GM23338 (cell line): ENCODE results near the gene NSRP1. TPM values are rescaled to one million over a fixed set of nuclear protein-coding genes. Genes with fewer than 3 reads are reported as not detected.

Source experiments
- ATAC-seq: fragments of 200-7000 bp; cut with Tn5 transposase; 3 replicates; pipeline ENCODE4 v1.9.1; 2020
- DNase-seq: peaks from one replicate; pipeline ENCODE4 v3.0.0-alpha.2; 2015; ENCODE audit warnings: low spot score
- H2AFZ ChIP-seq: fragments of 200-600 bp; sonication (generic); 2 replicates; pipeline ENCODE4 v1.8.0; 2016; ENCODE audit warnings: antibody characterized with exemption, mild to moderate bottlenecking, moderate library complexity
- H3F3A ChIP-seq: fragments of 200-600 bp; sonication (generic); replicated peaks from 2 replicates; pipeline ENCODE4 v1.8.0; 2017; ENCODE audit warnings: antibody characterized with exemption, mixed run types, low read depth
- H3K27ac ChIP-seq: fragments of 200-600 bp; sonication (generic); 2 replicates; pipeline ENCODE4 v1.6.1; 2016; ENCODE audit warnings: low read depth
- H3K27me3 ChIP-seq: fragments of 200-600 bp; sonication (generic); 2 replicates; pipeline ENCODE4 v1.8.0; 2016; ENCODE audit warnings: mild to moderate bottlenecking, mixed run types, moderate library complexity; ENCODE audit not compliant: insufficient read depth
- H3K36me3 ChIP-seq: fragments of 200-600 bp; sonication (generic); 2 replicates; pipeline ENCODE4 v1.8.0; 2016; ENCODE audit warnings: mild to moderate bottlenecking; ENCODE audit not compliant: insufficient read depth
- H3K4me1 ChIP-seq: fragments of 200-600 bp; sonication (generic); 2 replicates; pipeline ENCODE4 v1.8.0; 2016; ENCODE audit warnings: mild to moderate bottlenecking, moderate library complexity; ENCODE audit not compliant: insufficient read depth
- H3K4me2 ChIP-seq: fragments of 200-600 bp; sonication (generic); 2 replicates; pipeline ENCODE4 v1.7.1; 2017; ENCODE audit warnings: mixed run types
- H3K4me3 ChIP-seq: fragments of 200-600 bp; sonication (generic); 2 replicates; pipeline ENCODE4 v1.6.1; 2016; ENCODE audit warnings: mixed run types
- H3K79me2 ChIP-seq: fragments of 200-600 bp; sonication (generic); replicated peaks from 2 replicates; pipeline ENCODE4 v1.8.0; 2017; ENCODE audit warnings: mild to moderate bottlenecking; ENCODE audit not compliant: insufficient read depth
- H3K9me2 ChIP-seq: fragments of 200-600 bp; sonication (generic); 2 replicates; pipeline ENCODE4 v1.8.0; 2017; ENCODE audit not compliant: insufficient read depth
- H4K20me1 ChIP-seq: fragments of 200-600 bp; sonication (generic); replicated peaks from 2 replicates; pipeline ENCODE4 v1.8.0; 2017; ENCODE audit warnings: mild to moderate bottlenecking; ENCODE audit not compliant: insufficient read depth
- H3K27ac Mint-ChIP-seq: 2 replicates; pipeline ENCODE4 v1.8.0; 2020; ENCODE audit warnings: inconsistent platforms, mild to moderate bottlenecking, moderate library complexity, mixed read lengths
- H3K27me3 Mint-ChIP-seq: 3 replicates; pipeline ENCODE4 v1.8.0; 2022; ENCODE audit warnings: low read depth, mild to moderate bottlenecking, moderate library complexity, mixed read lengths, inconsistent platforms; ENCODE audit not compliant: insufficient read depth, poor library complexity
- H3K36me3 Mint-ChIP-seq: 3 replicates; pipeline ENCODE4 v1.8.0; 2021; ENCODE audit warnings: low read depth, mild to moderate bottlenecking, inconsistent platforms, moderate library complexity, mixed read lengths
- H3K4me1 Mint-ChIP-seq: 3 replicates; pipeline ENCODE4 v1.8.0; 2020; ENCODE audit warnings: mild to moderate bottlenecking, inconsistent platforms, mixed read lengths
- H3K4me3 Mint-ChIP-seq: 3 replicates; pipeline ENCODE4 v1.8.0; 2021; ENCODE audit warnings: moderate library complexity, mild to moderate bottlenecking, inconsistent platforms, mixed read lengths
- H3K9me3 Mint-ChIP-seq: 3 replicates; pipeline ENCODE4 v1.8.0; 2020; ENCODE audit warnings: moderate library complexity, mild to moderate bottlenecking, inconsistent platforms, mixed read lengths
- EZH2 ChIP-seq: fragments of 200-600 bp; sonication (generic); IDR thresholded peaks from one replicate; pipeline ENCODE4 v1.8.0; 2017; ENCODE audit warnings: antibody characterized with exemption, mild to moderate bottlenecking, low read depth; ENCODE audit not compliant: unreplicated experiment
- EZH2phosphoT487 ChIP-seq: fragments of 200-600 bp; sonication (generic); IDR thresholded peaks from one replicate; pipeline ENCODE4 v1.8.1; 2018; ENCODE audit warnings: antibody characterized with exemption; ENCODE audit not compliant: unreplicated experiment
- JUNB ChIP-seq: IDR thresholded peaks from one replicate; pipeline ENCODE4 v1.6.1; 2016; ENCODE audit warnings: antibody characterized with exemption; ENCODE audit not compliant: unreplicated experiment
- STAT1 ChIP-seq: IDR thresholded peaks from one replicate; pipeline ENCODE4 v1.6.1; 2016; ENCODE audit warnings: antibody characterized with exemption; ENCODE audit not compliant: unreplicated experiment
- ZNF114 ChIP-seq: fragments of 250-450 bp; sonication (Bioruptor Pico); IDR thresholded peaks from 2 replicates; pipeline ENCODE4 v1.5.0; 2020; ENCODE audit warnings: mild to moderate bottlenecking, moderate library complexity
- ZNF331 ChIP-seq: fragments of 250-450 bp; sonication (Bioruptor Pico); IDR thresholded peaks from 2 replicates; pipeline ENCODE4 v1.5.0; 2020; ENCODE audit warnings: low read depth, mild to moderate bottlenecking, moderate library complexity
- polyA plus RNA-seq: library from polyadenylated mRNA; unstranded; fragments of >200 nt; fragmentation: Nextera tagmentation; extraction: Ambion mirVana; gene quantifications from 2 replicates; pipeline ENCODE4 v1.2.1, GENCODE V29; 2016
- total RNA-seq: library from RNA; depleted of rRNA; stranded (reverse); fragments of >200 nt; shearing (Covaris generic); gene quantifications from 2 replicates; pipeline ENCODE4 v1.2.3, GENCODE V29; 2014
- TF ChIP-seq, protein P1 (sequence below): fragments of 250-450 bp; sonication (Bioruptor Pico); IDR thresholded peaks from 2 replicates; pipeline ENCODE4 v1.5.0; 2020; ENCODE audit warnings: mild to moderate bottlenecking, moderate library complexity

Gene NSRP1
- total and polyA plus RNA-seq, 2 experiments from 2014 or later, result 15.7 to 110 TPM

GRCh38 chr17:30224419-30224960 lies 107.9 kb downstream of the NSRP1 start:
- no peak overlapping the region for H3K27ac ChIP-seq
- Mint-ChIP-seq H3K27me3 (peaks cover 8% of the 10 kb centered on the region), H3K4me3 (no peak overlapping the region), H3K36me3 (no peaks in the 10 kb centered on the region), H3K9me3 (no peaks in the 10 kb centered on the region), H3K27ac (peak overlapping the region; percentile 8; the same call in 1 of the 2 replicates), H3K4me1 (peaks cover 4% of the 10 kb centered on the region)
- no peak for TF ChIP-seq ZNF331
- TF ChIP-seq, protein P1, sequence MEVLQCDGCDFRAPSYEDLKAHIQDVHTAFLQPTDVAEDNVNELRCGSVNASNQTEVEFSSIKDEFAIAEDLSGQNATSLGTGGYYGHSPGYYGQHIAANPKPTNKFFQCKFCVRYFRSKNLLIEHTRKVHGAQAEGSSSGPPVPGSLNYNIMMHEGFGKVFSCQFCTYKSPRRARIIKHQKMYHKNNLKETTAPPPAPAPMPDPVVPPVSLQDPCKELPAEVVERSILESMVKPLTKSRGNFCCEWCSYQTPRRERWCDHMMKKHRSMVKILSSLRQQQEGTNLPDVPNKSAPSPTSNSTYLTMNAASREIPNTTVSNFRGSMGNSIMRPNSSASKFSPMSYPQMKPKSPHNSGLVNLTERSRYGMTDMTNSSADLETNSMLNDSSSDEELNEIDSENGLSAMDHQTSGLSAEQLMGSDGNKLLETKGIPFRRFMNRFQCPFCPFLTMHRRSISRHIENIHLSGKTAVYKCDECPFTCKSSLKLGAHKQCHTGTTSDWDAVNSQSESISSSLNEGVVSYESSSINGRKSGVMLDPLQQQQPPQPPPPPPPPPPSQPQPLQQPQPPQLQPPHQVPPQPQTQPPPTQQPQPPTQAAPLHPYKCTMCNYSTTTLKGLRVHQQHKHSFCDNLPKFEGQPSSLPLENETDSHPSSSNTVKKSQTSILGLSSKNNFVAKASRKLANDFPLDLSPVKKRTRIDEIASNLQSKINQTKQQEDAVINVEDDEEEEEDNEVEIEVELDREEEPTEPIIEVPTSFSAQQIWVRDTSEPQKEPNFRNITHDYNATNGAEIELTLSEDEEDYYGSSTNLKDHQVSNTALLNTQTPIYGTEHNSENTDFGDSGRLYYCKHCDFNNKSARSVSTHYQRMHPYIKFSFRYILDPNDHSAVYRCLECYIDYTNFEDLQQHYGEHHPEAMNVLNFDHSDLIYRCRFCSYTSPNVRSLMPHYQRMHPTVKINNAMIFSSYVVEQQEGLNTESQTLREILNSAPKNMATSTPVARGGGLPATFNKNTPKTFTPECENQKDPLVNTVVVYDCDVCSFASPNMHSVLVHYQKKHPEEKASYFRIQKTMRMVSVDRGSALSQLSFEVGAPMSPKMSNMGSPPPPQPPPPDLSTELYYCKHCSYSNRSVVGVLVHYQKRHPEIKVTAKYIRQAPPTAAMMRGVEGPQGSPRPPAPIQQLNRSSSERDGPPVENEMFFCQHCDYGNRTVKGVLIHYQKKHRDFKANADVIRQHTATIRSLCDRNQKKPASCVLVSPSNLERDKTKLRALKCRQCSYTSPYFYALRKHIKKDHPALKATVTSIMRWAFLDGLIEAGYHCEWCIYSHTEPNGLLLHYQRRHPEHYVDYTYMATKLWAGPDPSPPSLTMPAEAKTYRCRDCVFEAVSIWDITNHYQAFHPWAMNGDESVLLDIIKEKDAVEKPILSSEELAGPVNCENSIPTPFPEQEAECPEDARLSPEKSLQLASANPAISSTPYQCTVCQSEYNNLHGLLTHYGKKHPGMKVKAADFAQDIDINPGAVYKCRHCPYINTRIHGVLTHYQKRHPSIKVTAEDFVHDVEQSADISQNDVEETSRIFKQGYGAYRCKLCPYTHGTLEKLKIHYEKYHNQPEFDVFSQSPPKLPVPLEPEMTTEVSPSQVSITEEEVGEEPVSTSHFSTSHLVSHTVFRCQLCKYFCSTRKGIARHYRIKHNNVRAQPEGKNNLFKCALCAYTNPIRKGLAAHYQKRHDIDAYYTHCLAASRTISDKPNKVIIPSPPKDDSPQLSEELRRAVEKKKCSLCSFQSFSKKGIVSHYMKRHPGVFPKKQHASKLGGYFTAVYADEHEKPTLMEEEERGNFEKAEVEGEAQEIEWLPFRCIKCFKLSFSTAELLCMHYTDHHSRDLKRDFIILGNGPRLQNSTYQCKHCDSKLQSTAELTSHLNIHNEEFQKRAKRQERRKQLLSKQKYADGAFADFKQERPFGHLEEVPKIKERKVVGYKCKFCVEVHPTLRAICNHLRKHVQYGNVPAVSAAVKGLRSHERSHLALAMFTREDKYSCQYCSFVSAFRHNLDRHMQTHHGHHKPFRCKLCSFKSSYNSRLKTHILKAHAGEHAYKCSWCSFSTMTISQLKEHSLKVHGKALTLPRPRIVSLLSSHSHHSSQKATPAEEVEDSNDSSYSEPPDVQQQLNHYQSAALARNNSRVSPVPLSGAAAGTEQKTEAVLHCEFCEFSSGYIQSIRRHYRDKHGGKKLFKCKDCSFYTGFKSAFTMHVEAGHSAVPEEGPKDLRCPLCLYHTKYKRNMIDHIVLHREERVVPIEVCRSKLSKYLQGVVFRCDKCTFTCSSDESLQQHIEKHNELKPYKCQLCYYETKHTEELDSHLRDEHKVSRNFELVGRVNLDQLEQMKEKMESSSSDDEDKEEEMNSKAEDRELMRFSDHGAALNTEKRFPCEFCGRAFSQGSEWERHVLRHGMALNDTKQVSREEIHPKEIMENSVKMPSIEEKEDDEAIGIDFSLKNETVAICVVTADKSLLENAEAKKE (CRISPR knock-in tag), result no peak
- TF ChIP-seq JUNB, result no peak
- no peak overlapping the region for H3K4me2 ChIP-seq
- H3F3A ChIP-seq, result no peaks in the 10 kb centered on the region
- H4K20me1 ChIP-seq, result no peaks in the 10 kb centered on the region
- H3K4me1 ChIP-seq, result no peaks in the 10 kb centered on the region
- ATAC-seq (no peak), DNase-seq (no peak)
- no peaks in the 10 kb centered on the region for H3K79me2 ChIP-seq
- peak overlapping the region; percentile 43 for H2AFZ ChIP-seq
- H3K4me3 ChIP-seq, result no peak overlapping the region
- H3K9me2 ChIP-seq, result no peaks in the 10 kb centered on the region
- no peaks in the 10 kb centered on the region for H3K36me3 ChIP-seq
- no peaks in the 10 kb centered on the region for H3K27me3 ChIP-seq

GRCh38 chr17:30225112-30225511 lies 108.5 kb downstream of the NSRP1 start:
- Histone ChIP-seq H3K4me1 (no peaks in the 10 kb centered on the region), H3K4me3 (no peak overlapping the region), H3K79me2 (no peaks in the 10 kb centered on the region), H3K27me3 (no peaks in the 10 kb centered on the region), H3K9me2 (no peaks in the 10 kb centered on the region), H3K4me2 (no peak overlapping the region), H3K36me3 (no peaks in the 10 kb centered on the region), H2AFZ (peak overlapping the region; percentile 63), H3F3A (no peaks in the 10 kb centered on the region), H4K20me1 (no peaks in the 10 kb centered on the region), H3K27ac (no peak overlapping the region)
- H3K36me3 Mint-ChIP-seq, result no peaks in the 10 kb centered on the region
- ATAC-seq (no peak), DNase-seq (no peak)
- no peak overlapping the region for H3K27ac Mint-ChIP-seq
- H3K4me1 Mint-ChIP-seq, result peaks cover 4% of the 10 kb centered on the region
- no peak overlapping the region for H3K4me3 Mint-ChIP-seq
- no peaks in the 10 kb centered on the region for H3K9me3 Mint-ChIP-seq
- peaks cover 8% of the 10 kb centered on the region for H3K27me3 Mint-ChIP-seq
- TF ChIP-seq EZH2phosphoT487 (no peak), EZH2 (no peak), STAT1 (no peak), ZNF114 (no peak)
- TF ChIP-seq, protein P1 (CRISPR knock-in tag), result no peak
